Stimulated activated CD8-positive, alpha-beta memory T cell treated with anti-CD3 and anti-CD28 coated beads, Interleukin-12 subunit alpha, Interleukin-12 subunit beta, amount 100 ng/mL, for 1 hour (primary cell): Measurements from ENCODE around the gene PHLPP1.

Experiments used
- DNase-seq: peaks from one replicate; pipeline ENCODE4 v3.0.0-alpha.2; 2020; ENCODE audit warnings: low read depth

The PHLPP1 gene

DNA sequence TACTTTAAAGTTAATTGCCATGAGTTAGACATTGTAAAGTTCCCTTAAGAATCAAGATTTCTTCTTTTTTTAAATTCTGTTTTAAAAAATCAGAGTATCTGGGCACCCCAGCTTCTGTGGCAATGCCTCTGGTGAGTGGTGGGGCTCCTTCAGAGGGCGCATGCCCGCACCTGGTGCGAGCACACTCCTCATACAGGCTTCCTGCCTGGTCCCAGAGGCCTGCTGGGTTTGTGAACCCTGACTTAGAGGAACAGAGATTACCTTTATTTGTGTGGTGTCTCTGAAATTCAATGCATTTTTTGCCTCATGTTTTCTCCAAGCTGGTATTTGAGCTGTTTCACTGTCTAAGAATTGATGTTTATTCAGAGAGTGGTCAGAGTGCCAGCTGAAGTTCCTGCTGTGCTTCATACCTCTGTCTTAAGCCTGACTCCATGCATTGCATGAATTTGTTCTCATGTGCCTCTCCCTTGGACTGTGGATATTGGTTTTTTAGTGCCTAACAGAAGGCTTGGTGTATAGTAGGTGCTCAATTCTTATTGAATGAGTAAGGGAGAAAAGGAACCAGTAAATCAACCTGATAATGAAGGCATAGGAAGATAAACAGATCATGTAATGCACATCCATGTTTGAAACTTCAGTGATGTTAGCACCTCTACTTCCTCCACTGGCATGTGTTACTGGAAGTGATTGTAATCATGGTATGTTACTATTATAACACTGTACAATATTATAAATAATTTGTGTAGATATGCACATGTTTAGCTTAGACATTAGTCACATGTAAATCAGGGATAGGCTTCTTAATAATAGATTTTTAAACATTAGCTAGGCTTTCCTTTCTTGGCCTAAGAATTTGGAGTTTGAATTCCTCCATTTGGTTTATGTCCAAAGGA lies 29.0 kb downstream of the PHLPP1 start:
- DNase-seq, result no peak

DNA sequence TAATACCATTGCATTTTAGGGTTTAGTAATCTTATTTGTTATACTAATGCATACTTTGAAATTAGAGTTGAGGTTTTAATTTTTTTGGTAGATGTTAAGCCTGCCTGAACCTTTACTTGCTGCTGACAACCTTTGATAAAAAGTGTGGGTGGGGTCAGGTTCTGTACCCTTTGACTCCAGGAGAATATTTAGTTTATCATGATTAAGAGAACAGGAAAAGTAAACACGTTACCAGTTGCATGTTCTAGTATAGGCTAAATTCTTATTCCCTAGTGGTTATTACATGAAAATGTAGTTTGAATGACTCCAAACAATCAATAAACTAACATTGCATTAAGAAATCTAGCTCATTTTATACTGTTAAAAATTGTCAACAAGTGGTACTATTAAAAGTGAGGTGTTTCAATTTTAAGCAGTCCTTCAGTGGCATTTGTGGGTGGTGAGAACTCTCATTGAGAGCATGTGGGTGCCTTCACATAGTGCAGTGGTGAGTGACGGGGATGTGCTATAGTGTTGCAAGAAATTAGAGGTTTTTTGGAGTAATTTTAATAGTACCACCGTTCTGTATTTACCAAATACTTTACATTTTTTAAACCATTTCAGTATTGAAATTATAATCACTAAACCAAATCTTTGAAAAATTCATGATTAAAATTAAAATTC lies 29.9 kb downstream of the PHLPP1 start:
- no peak for DNase-seq

DNA sequence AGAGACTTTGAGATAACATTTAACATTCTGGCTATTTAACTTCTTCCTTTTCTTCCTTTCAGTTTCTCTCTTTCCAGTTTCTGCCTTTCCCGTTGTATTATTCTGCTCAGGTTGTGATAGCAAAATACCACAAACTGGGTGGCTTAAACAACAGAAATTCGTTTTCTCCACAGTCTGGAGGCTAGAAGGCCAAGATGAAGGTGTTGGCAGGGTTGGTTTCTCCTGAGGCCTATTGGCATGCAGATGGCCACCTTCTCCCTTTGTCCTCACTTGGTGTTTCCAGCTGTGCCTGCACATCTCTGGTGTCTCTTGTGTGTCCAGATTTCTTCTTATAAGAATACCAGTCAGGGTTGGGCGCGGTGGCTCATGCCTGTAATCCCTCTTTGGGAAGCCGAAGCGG lies 34.0 kb downstream of the PHLPP1 start:
- DNase-seq, result no peak

DNA sequence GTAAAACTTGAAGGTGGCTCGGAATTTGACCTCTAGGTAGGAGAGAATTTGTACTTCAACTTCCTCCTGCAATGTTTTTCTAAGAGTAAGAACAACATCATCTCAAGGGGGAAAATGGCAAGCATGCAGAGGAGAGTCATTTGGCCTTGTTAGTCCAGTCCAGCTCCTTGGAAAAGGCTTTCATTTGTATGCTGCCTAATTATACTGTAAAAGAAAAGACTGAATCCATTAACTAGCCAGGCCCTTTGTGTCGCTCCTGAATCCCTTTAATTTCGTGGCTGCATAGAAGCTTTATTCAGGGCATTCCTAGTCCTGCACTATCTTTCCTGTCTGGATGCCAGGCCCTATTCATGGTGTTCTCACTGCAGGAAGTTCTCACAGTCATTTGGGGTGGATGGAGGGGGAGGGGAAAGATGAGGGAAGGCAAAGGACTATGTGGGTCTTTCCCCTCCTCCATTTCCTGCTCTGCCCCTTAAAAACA lies 36.0 kb downstream of the PHLPP1 start:
- no peak for DNase-seq

DNA sequence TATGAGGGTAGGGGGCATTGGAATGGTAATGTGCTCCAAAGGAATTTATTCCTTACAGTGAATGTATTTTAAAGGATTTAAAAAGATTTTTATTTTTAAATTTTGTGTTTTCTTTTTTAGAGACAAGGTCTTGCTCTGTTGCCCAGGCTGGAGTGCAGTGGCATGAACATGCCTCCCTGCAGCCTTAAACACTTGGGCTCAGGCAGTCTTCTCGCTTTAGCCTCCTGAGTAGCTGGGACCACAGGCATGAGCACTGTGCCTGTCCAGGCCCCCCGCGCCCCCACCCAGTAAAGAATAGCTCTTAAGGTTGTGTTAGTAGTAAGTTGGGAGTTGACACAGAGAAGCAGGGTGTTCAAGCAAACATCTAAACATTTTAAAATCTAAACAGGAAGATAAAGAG lies 36.6 kb downstream of the PHLPP1 start:
- no peak for DNase-seq

DNA sequence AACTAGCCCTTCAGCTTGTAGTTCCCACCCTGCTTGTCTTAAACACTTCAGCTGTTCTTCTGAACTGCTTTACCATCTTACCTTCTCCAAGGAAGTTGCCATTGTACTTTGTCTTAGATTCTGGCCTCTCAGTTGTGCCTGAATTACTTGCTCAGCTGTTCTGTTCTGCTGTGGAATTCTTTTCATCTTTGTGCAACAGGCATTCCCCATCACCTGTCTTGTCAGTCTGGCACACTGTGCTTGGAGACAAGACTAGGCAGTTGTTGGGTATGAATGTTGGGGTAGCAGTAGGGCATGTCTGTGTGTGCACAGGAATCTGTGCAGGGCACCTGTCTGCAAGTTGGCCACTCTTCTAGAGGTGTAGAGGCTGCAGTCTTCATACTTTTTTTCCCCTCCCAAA lies 38.7 kb downstream of the PHLPP1 start:
- no peak for DNase-seq

DNA sequence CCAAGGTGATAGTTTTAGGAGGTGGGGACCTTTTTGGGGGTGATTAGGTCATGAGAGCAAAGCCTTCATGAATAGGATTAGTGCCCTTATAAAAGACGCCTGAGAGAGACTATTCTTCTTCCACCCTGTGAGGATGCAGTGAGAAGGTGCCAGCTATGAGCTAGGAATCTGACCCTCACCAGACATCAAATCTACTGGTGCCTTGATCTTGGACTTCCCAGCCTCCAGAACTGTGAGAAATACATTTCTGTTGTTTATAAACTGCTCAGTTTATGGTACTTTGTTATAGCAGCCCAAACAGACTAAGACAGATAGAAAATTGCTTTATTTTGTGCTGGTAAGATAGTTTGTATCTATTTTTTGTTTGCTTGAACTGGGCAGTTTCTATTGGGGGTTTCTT lies 40.1 kb downstream of the PHLPP1 start:
- DNase-seq, result no peak

DNA sequence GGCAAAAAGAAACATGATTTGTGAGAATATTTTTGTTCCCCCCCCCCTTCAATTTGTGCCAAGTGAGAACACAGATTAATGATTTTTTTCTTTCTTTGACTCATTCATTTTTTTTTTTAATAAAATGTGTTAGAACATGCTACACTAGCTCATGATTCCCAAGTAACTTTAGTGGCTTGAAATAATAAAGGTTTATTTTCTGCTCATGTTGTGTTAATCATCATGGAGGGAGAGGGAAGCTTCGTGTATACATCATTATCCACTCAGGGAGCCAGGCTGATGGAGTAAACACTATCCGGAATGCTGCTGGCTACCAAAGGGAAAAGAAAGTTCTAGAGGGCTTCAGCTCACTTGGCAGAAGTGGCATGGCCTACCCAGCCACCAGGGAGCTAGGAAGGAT lies 40.6 kb downstream of the PHLPP1 start:
- no peak for DNase-seq

DNA sequence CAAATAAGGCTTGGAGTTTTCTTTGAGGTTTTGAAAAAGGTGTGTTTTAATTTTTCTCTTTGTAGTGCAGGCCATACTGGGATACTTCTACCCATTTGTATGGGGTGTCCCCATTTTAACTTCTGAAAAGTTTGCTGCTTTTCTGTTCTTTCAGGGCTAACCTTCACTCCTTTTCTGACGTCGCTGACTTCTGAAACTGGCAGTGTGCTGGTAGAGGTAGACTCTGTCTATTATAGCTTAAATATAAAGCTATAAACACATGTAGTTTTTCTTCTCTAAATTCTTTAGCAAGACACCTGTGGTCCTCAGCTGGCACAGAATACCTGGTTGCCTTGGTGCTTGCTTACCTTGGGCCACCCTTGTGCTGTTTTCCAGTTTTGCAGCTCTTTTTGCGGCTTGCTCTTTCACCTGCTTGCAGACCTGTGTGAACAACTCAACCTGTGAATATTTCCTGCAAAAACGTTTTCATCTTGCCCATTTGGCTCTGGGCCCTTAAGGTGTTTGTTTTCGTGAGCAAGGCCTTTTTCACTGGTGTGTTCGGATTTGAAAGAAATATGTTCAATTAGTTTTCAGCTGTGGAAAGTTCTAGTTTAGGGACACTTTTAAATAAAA lies 42.2 kb downstream of the PHLPP1 start:
- DNase-seq, result no peak

DNA sequence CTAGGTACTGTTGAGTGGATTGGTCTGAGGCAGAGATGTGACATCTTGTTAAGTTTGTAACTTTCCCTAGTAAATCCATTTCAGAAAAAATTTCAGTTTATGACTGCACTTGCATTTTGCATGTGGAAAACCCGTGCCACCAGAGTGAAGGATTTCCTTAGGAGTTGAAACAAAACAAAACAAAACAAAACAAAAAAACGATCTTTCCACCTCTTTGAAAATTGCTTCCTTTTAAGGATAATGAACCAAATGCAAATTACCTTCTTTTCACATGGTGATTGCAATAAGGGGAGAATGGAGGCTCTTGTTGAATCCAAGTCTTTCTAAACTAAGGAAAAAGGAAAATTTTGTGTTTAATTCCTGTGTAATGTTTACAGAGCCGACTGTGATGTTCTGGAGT lies 43.2 kb downstream of the PHLPP1 start:
- no peak for DNase-seq

DNA sequence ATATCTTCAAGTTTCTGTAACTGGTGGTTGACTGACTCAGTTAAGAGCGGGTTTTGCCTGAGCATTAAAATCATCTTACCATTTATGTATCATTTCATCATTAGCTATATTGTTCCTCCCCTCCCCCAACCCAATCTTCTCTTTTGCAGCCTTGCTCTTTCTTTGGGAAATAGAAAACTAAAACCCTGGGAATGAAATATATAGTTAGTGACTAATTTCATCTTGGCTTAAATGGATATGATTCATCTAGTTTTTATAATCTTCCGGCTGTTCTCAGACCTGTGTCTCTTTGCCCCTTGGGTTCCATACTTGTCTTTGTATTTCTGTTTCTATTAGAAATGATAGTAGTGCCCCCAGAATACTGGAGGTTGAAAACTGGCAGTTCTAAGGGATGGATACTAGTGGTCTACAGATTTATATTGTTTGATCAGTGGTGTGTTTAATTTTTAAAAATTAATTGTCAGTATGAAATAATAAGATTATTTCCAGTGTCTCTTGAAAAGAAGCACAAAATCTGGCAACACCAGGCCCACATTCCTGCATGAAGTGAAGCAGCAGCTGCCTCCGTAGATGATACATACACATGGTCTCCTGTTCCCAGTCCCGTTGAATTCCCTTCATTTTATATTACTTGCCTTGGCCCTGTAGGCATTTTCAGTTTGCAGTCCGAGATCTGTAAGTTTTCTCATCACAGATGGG lies 44.5 kb downstream of the PHLPP1 start:
- DNase-seq, result no peak

DNA sequence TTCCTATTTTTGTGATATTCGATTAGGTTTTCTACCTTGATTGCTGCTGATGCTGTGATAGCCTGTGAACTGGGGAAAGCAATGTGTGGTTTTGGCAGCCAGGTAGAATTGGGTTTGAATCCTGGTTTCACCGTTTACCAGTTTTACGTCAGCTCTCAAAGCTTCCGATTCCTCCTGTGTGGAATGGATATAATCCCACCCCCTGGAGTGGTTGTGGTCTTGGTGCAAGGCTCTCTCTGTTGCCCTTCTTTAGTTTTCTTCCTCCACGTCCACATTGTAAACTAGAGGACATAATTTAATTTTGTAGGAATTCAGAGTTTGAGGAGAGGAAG lies 45.0 kb downstream of the PHLPP1 start:
- no peak for DNase-seq

DNA sequence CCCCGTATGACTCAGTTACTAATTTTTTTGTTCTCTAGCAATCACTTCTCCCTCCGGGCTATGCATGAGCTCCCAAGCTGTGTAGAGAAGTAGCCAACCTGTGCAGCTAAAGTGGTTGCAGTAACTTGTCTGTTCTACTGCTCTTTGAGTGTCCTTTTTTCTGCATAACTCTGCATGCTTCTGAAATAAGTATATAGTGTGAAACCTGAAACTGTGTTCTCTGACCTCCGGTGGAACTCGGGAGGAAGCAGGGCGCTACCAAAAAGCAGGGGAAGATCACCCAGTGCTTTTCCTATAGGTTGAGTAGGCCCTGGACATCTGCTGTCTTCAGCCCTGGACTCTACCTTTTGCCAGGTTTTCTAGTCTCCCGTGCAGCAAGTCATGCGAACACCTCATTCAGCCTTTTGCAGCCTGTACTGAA lies 47.8 kb downstream of the PHLPP1 start:
- no peak for DNase-seq

DNA sequence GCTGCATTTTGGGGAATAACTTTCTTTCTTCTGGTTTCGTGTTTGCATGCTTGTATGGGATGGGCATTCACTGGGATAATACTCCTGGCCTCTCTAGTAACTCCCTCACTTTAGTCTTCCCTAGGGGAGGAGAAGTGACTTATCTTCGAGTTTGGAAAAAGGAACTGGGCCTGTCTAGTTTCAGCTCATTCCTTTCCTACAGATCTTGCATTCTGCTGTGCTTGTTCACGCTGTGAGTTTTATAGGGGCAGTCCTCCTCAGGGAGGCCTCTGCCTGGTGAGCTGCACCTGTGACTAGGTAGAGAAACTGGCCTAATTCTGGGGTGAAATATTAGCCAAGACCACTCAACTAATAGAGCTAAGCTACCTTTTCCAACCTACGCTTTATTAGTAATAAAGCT lies 50.9 kb downstream of the PHLPP1 start:
- DNase-seq, result no peak

DNA sequence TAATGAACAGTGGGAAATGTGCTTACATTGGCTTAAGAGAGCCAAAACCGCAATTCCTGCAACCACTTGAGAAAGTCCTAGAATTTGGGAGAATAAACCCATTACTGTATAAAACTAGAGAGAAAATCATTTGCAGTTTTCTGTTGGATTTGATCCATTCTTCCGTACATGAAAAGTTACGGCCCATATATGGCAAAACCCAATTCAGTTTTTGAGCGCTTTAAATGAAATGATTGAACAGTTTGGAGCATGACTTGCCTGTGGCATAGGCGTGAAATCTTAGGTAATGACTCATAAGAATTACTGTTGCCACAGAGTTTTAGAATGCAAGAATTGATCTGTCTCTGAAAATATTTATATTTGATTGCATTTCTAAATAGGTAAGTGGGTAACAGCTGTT lies 52.0 kb downstream of the PHLPP1 start:
- DNase-seq, result no peak

DNA sequence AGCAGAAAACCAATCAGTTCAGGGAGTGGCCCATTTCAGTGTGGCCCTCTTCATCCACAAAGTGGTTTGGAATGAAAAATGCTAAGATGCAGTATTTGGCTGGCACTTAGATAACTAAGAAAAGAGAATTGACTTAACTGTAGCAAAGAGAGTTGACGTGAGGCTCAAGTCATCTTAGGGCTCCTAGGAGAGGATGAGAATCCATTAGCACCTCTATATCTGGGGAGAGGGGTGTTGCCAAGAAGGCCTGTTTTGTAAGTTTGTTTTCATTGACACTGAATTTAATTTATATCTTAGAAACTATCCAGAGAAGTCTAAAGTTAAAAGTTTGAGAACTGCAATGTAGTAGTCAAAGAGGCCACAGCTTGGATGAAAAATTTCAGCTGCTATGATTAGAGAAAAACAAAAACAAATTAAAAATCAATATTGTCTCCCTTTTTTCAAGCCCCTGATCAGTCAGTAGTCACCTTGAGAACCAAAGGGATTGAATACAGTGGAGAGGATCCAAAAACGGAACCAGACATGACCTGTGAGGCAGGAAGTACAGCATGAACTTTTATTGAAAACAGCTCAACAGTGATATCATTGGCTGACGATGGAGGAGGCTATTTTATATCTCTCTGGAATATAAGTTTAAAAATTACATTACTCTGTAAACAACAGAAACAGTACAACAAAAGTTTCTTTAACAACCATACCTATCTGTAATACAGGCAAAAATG lies 52.7 kb downstream of the PHLPP1 start:
- no peak for DNase-seq

DNA sequence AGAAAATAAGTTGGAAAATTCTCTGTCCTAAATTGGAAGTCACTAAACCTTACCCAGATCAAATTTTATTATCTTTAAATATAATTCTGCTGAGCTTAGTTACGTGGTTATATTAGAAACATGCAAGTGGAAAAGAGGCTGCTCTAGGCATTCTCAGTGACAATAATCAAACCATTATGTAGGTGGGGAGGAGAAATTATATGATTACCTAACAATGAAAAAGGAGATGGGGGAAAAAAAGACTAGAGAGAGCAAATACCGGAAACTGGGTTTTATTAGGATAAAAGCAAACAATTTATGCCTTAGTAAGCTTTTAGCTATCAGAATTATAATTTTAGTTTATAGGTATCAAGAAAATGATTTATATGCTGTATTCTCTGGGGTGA lies 53.2 kb downstream of the PHLPP1 start:
- DNase-seq, result no peak

DNA sequence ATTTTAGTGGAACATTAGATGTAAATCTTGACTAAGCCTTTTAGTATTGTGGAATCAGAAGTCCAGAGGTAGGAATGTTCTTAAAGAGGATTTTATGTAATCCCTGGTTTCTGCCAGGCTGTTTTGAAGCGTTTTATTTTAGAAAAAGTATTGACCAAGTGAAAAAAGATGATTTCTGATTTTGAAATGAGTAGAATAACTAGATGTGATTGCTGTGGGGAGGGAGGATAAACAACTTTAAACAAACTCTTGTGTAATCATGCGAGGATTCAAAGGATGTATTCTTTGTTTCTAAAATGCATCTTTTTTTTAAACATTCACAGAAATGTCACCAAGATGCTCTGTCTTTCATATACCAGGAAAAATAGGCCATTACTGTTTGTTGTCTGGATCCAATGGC lies 53.9 kb downstream of the PHLPP1 start:
- no peak for DNase-seq

DNA sequence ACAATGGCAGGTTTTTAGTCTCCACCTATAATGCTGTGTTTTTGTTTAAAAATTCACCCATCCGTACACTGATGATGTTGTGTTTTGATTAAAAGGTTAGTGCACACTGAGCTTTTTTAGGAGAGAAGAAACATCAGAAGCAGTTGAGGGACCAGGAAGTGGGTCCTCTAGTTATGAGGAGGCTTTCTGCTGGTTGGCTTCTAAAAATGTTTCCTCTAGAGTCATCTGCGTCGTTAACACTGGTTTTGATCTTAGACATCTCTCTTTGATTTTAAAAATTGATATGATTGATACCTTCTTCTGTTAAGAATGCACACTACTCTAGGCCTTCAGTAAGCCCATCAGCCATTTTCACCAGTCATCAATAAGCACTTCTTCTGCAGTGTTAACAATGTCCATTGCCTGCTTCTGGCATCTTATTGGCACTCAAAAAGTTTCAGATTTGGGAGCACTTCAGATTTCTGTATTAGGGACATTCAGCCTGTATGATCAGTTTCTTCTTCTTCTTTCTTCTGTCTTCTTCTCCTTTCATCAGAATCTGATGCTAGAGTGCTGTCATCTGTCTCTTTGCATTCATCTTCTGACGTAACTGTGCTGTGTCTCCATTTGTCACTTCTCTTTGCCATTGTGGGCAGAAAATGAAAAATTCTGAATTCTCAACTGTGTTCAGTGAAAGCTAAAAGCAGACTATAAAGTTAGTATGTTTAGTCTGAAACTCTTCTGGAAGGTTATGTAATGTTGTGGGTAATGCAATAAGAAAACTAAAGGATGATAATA lies 56.3 kb downstream of the PHLPP1 start:
- no peak for DNase-seq

DNA sequence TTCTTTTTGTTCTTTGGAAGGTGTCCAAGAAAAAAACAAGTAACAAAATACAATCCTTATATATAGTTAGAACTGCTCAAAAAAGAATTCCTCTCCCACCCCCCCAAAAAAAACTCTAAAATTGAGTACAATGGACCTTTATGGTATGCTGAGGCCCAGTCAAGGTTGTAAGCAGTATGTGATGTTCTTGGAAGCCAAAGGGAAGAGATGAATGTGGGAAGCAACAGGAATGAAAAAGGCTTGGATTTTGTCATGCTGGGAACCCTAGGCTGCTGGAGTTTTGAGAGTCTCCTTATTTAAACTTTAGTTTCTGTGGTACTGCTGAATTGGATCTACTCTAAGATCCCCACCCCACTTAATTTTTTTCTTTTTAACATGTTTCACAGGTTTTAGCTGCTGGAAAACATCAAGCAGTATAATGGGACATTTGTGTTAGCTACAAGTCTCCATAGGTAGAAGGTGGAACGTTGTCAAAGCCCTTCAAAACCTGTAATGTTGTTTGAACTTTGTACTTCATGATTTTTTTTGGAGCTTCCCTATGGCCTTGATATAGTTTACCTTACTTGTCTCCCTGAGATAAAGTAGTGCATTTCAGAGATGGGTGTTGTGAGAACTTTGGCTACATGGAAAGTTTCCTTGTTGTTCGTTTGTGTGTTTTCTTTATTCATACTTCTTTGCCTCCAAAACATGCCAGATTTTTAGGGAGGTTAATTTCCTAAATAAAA lies 57.7 kb downstream of the PHLPP1 start:
- no peak for DNase-seq

DNA sequence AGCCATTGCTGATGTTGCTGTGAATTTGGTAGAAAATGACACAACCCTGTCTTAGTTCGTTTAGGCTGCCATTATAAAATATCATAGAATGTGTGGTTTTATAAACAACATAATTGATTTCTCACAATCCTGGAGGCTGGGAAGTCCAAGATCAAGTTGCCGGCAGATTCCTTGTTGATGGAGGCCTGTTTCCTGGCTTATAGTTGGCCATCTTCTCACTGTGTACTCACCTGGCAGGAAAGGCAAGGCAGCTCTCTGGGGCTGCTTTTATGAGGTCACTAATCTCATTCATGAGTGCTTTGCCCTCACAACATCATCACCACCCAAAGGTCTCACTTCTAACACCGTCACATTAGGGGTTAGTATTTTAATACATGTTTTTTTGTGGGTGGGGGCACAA lies 58.4 kb downstream of the PHLPP1 start:
- no peak for DNase-seq
